Osteocyte (in vitro differentiated cells): ENCODE data around the gene SYCP2. TPM values are rescaled to one million over a fixed set of nuclear protein-coding genes. Genes with fewer than 3 reads are reported as not detected.

Experiments
- DNase-seq: peaks from one replicate; pipeline ENCODE4 v3.0.0; 2021; ENCODE audit warnings: mixed read lengths; ENCODE audit not compliant: unreplicated experiment; ENCODE audit errors: extremely low spot score
- H3K27ac Mint-ChIP-seq: one replicate; pipeline ENCODE4 v1.8.0; 2021; ENCODE audit warnings: mild to moderate bottlenecking, mixed read lengths; ENCODE audit not compliant: unreplicated experiment
- H3K27me3 Mint-ChIP-seq: one replicate; pipeline ENCODE4 v1.8.0; 2021; ENCODE audit warnings: mixed read lengths; ENCODE audit not compliant: unreplicated experiment
- H3K36me3 Mint-ChIP-seq: one replicate; pipeline ENCODE4 v1.8.0; 2021; ENCODE audit warnings: mixed read lengths; ENCODE audit not compliant: unreplicated experiment
- H3K4me1 Mint-ChIP-seq: one replicate; pipeline ENCODE4 v1.8.0; 2021; ENCODE audit warnings: mixed read lengths; ENCODE audit not compliant: unreplicated experiment
- H3K4me3 Mint-ChIP-seq: one replicate; pipeline ENCODE4 v1.8.0; 2021; ENCODE audit warnings: mild to moderate bottlenecking, moderate library complexity, mixed read lengths; ENCODE audit not compliant: unreplicated experiment
- H3K9me3 Mint-ChIP-seq: one replicate; pipeline ENCODE4 v1.8.0; 2021; ENCODE audit warnings: mixed read lengths; ENCODE audit not compliant: unreplicated experiment
- CTCF ChIP-seq: fragments of 200-600 bp; sonication (generic); IDR thresholded peaks from 2 replicates; pipeline ENCODE4 v1.5.0; 2021; ENCODE audit warnings: antibody characterized with exemption, mild to moderate bottlenecking, moderate library complexity
- total RNA-seq: library from RNA; stranded (reverse); gene quantifications from 2 replicates; pipeline ENCODE4 v1.2.1, GENCODE V29; 2021

Gene SYCP2
- total RNA-seq, 1 donor from 2014 or later = 2.1 TPM

DNA sequence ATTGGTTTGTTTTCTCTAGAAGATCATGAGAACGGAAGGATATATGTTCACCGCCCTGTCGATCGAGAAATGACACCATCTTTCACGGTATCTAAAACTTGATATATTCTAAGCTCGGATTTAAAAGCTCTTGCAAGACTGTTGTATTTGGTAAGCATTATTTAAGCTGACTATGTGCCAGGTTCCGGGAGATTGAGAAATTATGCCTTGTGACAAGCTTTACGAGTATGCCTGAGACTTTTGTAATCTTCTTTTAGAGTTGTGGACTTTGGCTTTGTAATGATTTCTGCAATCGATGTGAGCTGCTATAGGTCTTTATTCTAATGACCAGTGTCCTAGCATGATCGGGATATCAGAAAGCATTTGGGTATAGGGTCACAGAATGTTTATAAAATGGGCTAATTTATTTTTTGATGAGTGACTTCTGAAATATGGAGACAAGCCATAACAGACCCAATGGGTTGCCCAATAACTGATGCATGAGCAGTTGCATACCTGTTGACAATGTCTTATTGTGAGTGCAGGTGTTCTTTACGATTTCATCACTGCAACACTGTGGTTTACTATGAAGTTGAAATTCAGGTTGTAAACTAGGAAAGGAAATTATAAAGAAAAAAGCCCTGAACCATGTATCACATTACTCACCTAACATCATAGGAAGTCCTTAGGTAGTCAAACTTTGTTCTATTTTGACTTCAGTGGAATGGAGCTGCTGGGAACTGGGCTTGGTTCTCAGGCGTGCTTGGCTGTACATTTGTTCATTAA is 38.8 kb upstream of the SYCP2 start:
- TF ChIP-seq CTCF = no peak
- peaks cover 3% of the 10 kb centered on the region for H3K4me1 Mint-ChIP-seq
- DNase-seq = no peak
- H3K27me3 Mint-ChIP-seq = peaks cover 9% of the 10 kb centered on the region
- no peaks in the 10 kb centered on the region for H3K9me3 Mint-ChIP-seq
- no peaks in the 10 kb centered on the region for H3K36me3 Mint-ChIP-seq
- no peak overlapping the region for H3K4me3 Mint-ChIP-seq
- H3K27ac Mint-ChIP-seq = no peak overlapping the region

DNA sequence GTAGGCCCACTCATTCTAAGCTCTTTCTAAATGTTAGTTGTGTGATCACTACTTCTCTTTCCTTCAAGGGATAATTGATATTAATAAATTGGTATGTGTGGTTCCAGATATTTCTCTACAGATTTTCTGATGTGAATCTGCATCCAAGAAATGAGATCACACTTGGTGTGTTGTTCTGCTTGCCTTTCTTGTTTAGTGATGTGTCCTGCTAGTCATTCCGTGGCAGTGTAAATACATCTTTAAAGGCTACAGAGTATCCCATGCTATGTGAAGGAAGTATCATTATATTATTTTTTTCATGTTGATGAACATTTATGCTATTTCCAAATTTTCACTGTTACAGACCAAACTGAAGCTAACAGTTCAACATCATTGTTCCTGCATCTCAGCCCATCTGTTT is 38.0 kb upstream of the SYCP2 start:
- H3K4me3 Mint-ChIP-seq = no peak overlapping the region
- H3K9me3 Mint-ChIP-seq = no peaks in the 10 kb centered on the region
- no peaks in the 10 kb centered on the region for H3K36me3 Mint-ChIP-seq
- DNase-seq = no peak
- H3K27ac Mint-ChIP-seq = no peak overlapping the region
- H3K4me1 Mint-ChIP-seq = peaks cover under 1% of the 10 kb centered on the region
- peaks cover 9% of the 10 kb centered on the region for H3K27me3 Mint-ChIP-seq
- no peak for TF ChIP-seq CTCF

GRCh38 chr20:59966428-59966827 is 33.0 kb upstream of the SYCP2 start:
- TF ChIP-seq CTCF = no peak
- Mint-ChIP-seq H3K9me3 (no peaks in the 10 kb centered on the region), H3K27me3 (peaks cover 14% of the 10 kb centered on the region), H3K4me1 (peaks cover 4% of the 10 kb centered on the region), H3K4me3 (no peak overlapping the region), H3K27ac (no peak overlapping the region), H3K36me3 (no peaks in the 10 kb centered on the region)
- no peak for DNase-seq

GRCh38 chr20:59962155-59962554 is 28.7 kb upstream of the SYCP2 start:
- H3K4me1 Mint-ChIP-seq = peaks cover 4% of the 10 kb centered on the region
- peaks cover 21% of the 10 kb centered on the region for H3K27me3 Mint-ChIP-seq
- no peaks in the 10 kb centered on the region for H3K36me3 Mint-ChIP-seq
- no peak overlapping the region for H3K27ac Mint-ChIP-seq
- DNase-seq = no peak
- no peaks in the 10 kb centered on the region for H3K9me3 Mint-ChIP-seq
- H3K4me3 Mint-ChIP-seq = no peak overlapping the region
- TF ChIP-seq CTCF = no peak

DNA sequence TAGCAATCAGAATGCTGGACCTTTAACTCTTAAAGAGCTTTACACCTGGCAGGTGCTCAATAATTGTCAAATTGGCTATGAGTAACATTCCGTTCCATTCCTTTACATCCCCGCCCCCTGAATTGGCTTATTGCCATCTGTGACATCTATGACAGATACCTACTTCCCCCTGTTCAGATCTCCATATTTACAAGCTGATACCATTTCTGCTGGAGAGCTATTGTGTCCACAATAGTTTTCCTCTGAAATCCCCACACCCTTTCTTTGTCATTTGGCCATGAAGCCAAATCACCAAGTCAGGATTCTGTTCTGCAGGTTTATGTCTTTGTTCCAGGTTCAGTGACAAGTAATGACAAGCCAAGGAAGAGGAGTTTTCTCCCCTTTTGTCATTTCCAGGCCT is 28.0 kb upstream of the SYCP2 start:
- Mint-ChIP-seq H3K4me1 (peaks cover 4% of the 10 kb centered on the region), H3K4me3 (no peak overlapping the region), H3K9me3 (no peaks in the 10 kb centered on the region), H3K27me3 (peaks cover 21% of the 10 kb centered on the region), H3K27ac (no peak overlapping the region), H3K36me3 (no peaks in the 10 kb centered on the region)
- TF ChIP-seq CTCF = no peak
- no peak for DNase-seq
